ENCODE data around the gene FLYWCH2. TPM values are rescaled to one million over a fixed set of nuclear protein-coding genes. Genes with fewer than 3 reads are reported as not detected.
"Not testable (repeated sequence)": the region's sequence is repeated elsewhere in the genome, so short reads cannot be mapped to it uniquely, and the experiment has no call there.

The FLYWCH2 gene
- total and polyA plus RNA-seq, 2 of the 8 experiments (the other 6 are each of a cell fraction or from before 2014, with no cell fraction given), result 16.4 to 30.7 TPM

DNA sequence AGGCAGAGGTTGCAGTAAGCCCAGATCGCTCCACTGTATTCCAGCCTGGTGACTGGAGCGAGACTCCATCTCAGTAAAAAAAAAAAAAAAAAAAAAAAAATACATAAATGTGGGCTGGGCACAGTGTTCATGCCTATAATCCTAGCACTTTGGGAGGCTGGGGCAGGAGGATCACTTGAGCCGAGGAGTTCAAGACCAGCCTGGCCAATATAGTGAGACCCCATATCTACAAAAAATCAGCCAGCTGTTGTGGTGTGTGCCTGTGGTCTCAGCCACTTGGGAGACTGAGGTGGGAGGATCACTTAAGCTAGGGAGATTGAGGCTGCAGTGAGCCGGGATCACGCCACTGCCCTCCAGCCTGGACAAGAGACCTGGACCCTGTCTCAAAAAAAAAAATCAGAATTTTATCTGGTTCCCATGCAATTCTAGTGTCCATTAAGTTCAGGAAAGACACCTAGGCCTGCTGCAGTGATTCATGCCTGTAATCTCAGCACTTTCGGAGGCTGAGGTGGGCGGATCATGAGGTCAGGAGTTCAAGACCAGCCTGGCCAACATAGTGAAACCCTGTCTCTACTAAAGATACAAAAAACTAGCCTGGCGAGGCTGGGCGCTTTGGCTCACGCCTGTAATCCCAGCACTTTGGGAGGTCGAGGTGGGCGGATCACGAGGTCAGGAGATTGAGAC is 48.4 kb downstream of the FLYWCH2 start:
- H3K23ac ChIP-seq (ENCODE audit: insufficient read length); H4K5ac ChIP-seq (ENCODE audit: insufficient read length, low read depth, low read length); H3K18ac ChIP-seq (ENCODE audit: extremely low read depth, low read length); H3K14ac ChIP-seq (ENCODE audit: insufficient read length); DNase-seq (ENCODE audit: low read depth in 1 of 2, low spot score in 2 of 2); H2BK5ac ChIP-seq (ENCODE audit: low read depth, low read length); H4K20me1 ChIP-seq (replicated peaks in 1 of 2; ENCODE audit: control insufficient read depth in 1 of 2, insufficient read depth in 2 of 2, low read length in 2 of 2); H3K23me2 ChIP-seq (ENCODE audit: low read depth, low read length); H3K9me3 ChIP-seq (ENCODE audit: insufficient read depth in 2 of 2, low read depth in 1 of 2, low read length in 1 of 2); FAIRE-seq; H3K27ac ChIP-seq (ENCODE audit: low read depth, low read length); H4K8ac ChIP-seq (ENCODE audit: extremely low read depth, insufficient read depth, low read length); H3K36me3 ChIP-seq (ENCODE audit: control insufficient read depth in 2 of 4, insufficient read depth in 4 of 4, low read length in 3 of 4); H3K4ac ChIP-seq (replicated peaks; ENCODE audit: insufficient read length, low read depth, low read length); H2BK12ac ChIP-seq (ENCODE audit: low read depth, low read length); H2AFZ ChIP-seq (ENCODE audit: low read length); H2BK20ac ChIP-seq (ENCODE audit: low read length); H3K79me1 ChIP-seq (ENCODE audit: low read depth, low read length); H3K4me3 ChIP-seq (ENCODE audit: extremely low read depth in 1 of 4, insufficient read depth in 2 of 4, low read depth in 3 of 4, low read length in 4 of 4); H3K4me2 ChIP-seq (ENCODE audit: insufficient read depth in 1 of 2, low read depth in 2 of 2, low read length in 2 of 2); H4K91ac ChIP-seq (replicated peaks; ENCODE audit: insufficient read length, low read length); H3K79me2 ChIP-seq (ENCODE audit: control insufficient read depth in 1 of 2, insufficient read depth in 2 of 2, low read length in 2 of 2); H2BK120ac ChIP-seq (replicated peaks; ENCODE audit: low read depth, low read length); H3K56ac ChIP-seq (replicated peaks; ENCODE audit: insufficient read length, low read depth, low read length); H3K9ac ChIP-seq (replicated peaks in 1 of 4; ENCODE audit: extremely low read depth in 1 of 4, low read depth in 3 of 4, low read length in 3 of 4); H3K27me3 ChIP-seq (replicated peaks in 1 of 4; ENCODE audit: control insufficient read depth in 3 of 4, extremely low read depth in 1 of 4, insufficient read depth in 3 of 4, low read length in 3 of 4); H3K4me1 ChIP-seq (replicated peaks in 1 of 4; ENCODE audit: control insufficient read depth in 3 of 4, insufficient read depth in 4 of 4, low read length in 3 of 4); H2AK5ac ChIP-seq (ENCODE audit: low read depth, low read length); H2BK15ac ChIP-seq (ENCODE audit: low read length): not testable (repeated sequence)
- ChIA-PET POLR2A (ENCODE audit: partially characterized antibody) (interaction anchor here (1.2 kb wide), 1 partner anchor 17 kb away, joined by 4 read pairs; no protein-coding TSS in a partner anchor), CTCF (ENCODE audit: partially characterized antibody) (interaction anchor here (1.0 to 1.7 kb wide), 4 partner anchors 9 to 93 kb away, joined by 3 to 4 read pairs (median 4); no protein-coding TSS in a partner anchor)
- 87% methylated on average over 11 of the region's 13 CpGs; no CpG with 5 or more reads in 1 of the 2 experiments for WGBS, 2 experiments (ENCODE audit: extremely low coverage in 1 of 2, insufficient coverage in 1 of 2, insufficient read length in 1 of 2, insufficient replicate concordance in 2 of 2, low coverage in 1 of 2, low lambda C conversion rate in 2 of 2, missing lambda C conversion rate in 1 of 2)
